HCT116 (cell line): ENCODE measurements around the gene PRKN.

ENCODE experiments used
- CTCF ChIP-seq, 3 experiments: fragments of 200-600 bp in 1 of 3; sonication (generic) in 1 of 3; IDR thresholded peaks in 2 of 3; conservative IDR thresholded peaks in 1 of 3; 2 replicates each; pipeline ENCODE4 v1.5.1; 2012 to 2017; ENCODE audit warnings: low read depth in 2 of 3, low read length in 2 of 3, antibody characterized with exemption in 1 of 3, borderline replicate concordance in 1 of 3, control low read depth in 1 of 3, mild to moderate bottlenecking in 1 of 3, mixed read lengths in 1 of 3, mixed run types in 1 of 3, moderate library complexity in 1 of 3; ENCODE audit not compliant: insufficient read depth in 1 of 3
- POLR2AphosphoS5 ChIP-seq: IDR thresholded peaks from 2 replicates; pipeline ENCODE4 v1.6.1; 2011; ENCODE audit warnings: mild to moderate bottlenecking, low read depth, low read length, moderate library complexity

GRCh38 chr6:162230147-162230752, 497.3 kb downstream of the PRKN start:
- no peak for TF ChIP-seq CTCF (IDR thresholded peaks at IDR 0.05 in 2 of 3, conservative IDR thresholded peaks at IDR 0.05 in 1 of 3; ENCODE audit: borderline replicate concordance in 1 of 3, insufficient read depth in 1 of 3, low read depth in 2 of 3, low read length in 2 of 3)
- no peak for TF ChIP-seq POLR2AphosphoS5
